ENCODE measurements around the gene RBM34. TPM values are rescaled to one million over a fixed set of nuclear protein-coding genes. Genes with fewer than 3 reads are reported as not detected.

Gene RBM34
- total and polyA plus RNA-seq, 4 donors = 31.7 to 129 (median 51.3) TPM

- no peak overlapping the region for H3K9ac ChIP-seq (ENCODE audit: insufficient read depth in 1 of 2, low read length in 2 of 2)
- ATAC-seq (ENCODE audit: insufficient read depth, low FRiP score) = no peak
- peaks cover 6 to 29% (median 13%) of the 10 kb centered on the region in 4 donors for H3K36me3 ChIP-seq (ENCODE audit: control insufficient read depth in 4 of 4, insufficient read depth in 4 of 4, low read length in 4 of 4)
- H3K4me3 ChIP-seq = no peak overlapping the region
- TF ChIP-seq CTCF (IDR thresholded peaks at IDR 0.05; ENCODE audit: control extremely low read depth, extremely low read depth) = no peak
- no peak for DNase-seq
- no peak overlapping the region for H3K27ac ChIP-seq (ENCODE audit: low read depth in 1 of 2, low read length in 1 of 2)
- peaks cover 0 to 10% (median 5%) of the 10 kb centered on the region in 5 donors for H3K4me1 ChIP-seq (ENCODE audit: control insufficient read depth in 5 of 5, insufficient read depth in 5 of 5, low read length in 5 of 5)
- WGBS, 2 donors = 94 to 96% methylated on average over 6 of the region's 6 CpGs
- H3K9me3 ChIP-seq (ENCODE audit: control insufficient read depth in 4 of 4, insufficient read depth in 3 of 4, low read length in 3 of 4) = no peaks in the 10 kb centered on the region
- H3K27me3 ChIP-seq (ENCODE audit: control insufficient read depth in 3 of 3, insufficient read depth in 3 of 3, low read length in 2 of 3) = no peaks in the 10 kb centered on the region
Measured at GRCh38 chr1:235158680-235159079, 2.4 kb downstream of the RBM34 start.

GRCh38 chr1:235157150-235157549, 3.9 kb downstream of the RBM34 start:
- Histone ChIP-seq H3K9ac (ENCODE audit: insufficient read depth in 1 of 2, low read length in 2 of 2) (no peak overlapping the region), H3K27me3 (ENCODE audit: control insufficient read depth in 3 of 3, insufficient read depth in 3 of 3, low read length in 2 of 3) (no peaks in the 10 kb centered on the region), H3K4me1 (ENCODE audit: control insufficient read depth in 5 of 5, insufficient read depth in 5 of 5, low read length in 5 of 5) (peaks cover 0 to 10% (median 5%) of the 10 kb centered on the region in 5 donors), H3K9me3 (ENCODE audit: control insufficient read depth in 4 of 4, insufficient read depth in 3 of 4, low read length in 3 of 4) (no peaks in the 10 kb centered on the region), H3K4me3 (no peak overlapping the region), H3K36me3 (ENCODE audit: control insufficient read depth in 4 of 4, insufficient read depth in 4 of 4, low read length in 4 of 4) (peaks cover 8 to 29% (median 13%) of the 10 kb centered on the region in 4 donors), H3K27ac (ENCODE audit: low read depth in 1 of 2, low read length in 1 of 2) (no peak overlapping the region)
- no peak for TF ChIP-seq CTCF (IDR thresholded peaks at IDR 0.05; ENCODE audit: control extremely low read depth, extremely low read depth)
- no peak for DNase-seq
- WGBS, 2 donors = 93 to 96% methylated on average over 4 of the region's 4 CpGs
- no peak for ATAC-seq (ENCODE audit: insufficient read depth, low FRiP score)

- no peak for TF ChIP-seq CTCF (IDR thresholded peaks at IDR 0.05; ENCODE audit: control extremely low read depth, extremely low read depth)
- no peak overlapping the region for H3K9ac ChIP-seq (ENCODE audit: insufficient read depth in 1 of 2, low read length in 2 of 2)
- H3K36me3 ChIP-seq (ENCODE audit: control insufficient read depth in 4 of 4, insufficient read depth in 4 of 4, low read length in 4 of 4) = peaks cover 9 to 29% (median 14%) of the 10 kb centered on the region in 4 donors
- H3K4me3 ChIP-seq = no peak overlapping the region
- no peaks in the 10 kb centered on the region for H3K27me3 ChIP-seq (ENCODE audit: control insufficient read depth in 3 of 3, insufficient read depth in 3 of 3, low read length in 2 of 3)
- WGBS, 2 donors = 83 to 88% methylated on average over 4 of the region's 4 CpGs
- ATAC-seq (ENCODE audit: insufficient read depth, low FRiP score) = no peak
- H3K4me1 ChIP-seq (ENCODE audit: control insufficient read depth in 5 of 5, insufficient read depth in 5 of 5, low read length in 5 of 5) = peaks cover 0 to 8% (median 3%) of the 10 kb centered on the region in 5 donors
- H3K27ac ChIP-seq (ENCODE audit: low read depth in 1 of 2, low read length in 1 of 2) = no peak overlapping the region
- no peaks in the 10 kb centered on the region for H3K9me3 ChIP-seq (ENCODE audit: control insufficient read depth in 4 of 4, insufficient read depth in 3 of 4, low read length in 3 of 4)
- DNase-seq = no peak
Measured at GRCh38 chr1:235156740-235157139, 4.3 kb downstream of the RBM34 start.

- no peak for ATAC-seq (ENCODE audit: insufficient read depth, low FRiP score)
- no peak overlapping the region for H3K9ac ChIP-seq (ENCODE audit: insufficient read depth in 1 of 2, low read length in 2 of 2)
- peaks cover 9 to 30% (median 18%) of the 10 kb centered on the region in 4 donors for H3K36me3 ChIP-seq (ENCODE audit: control insufficient read depth in 4 of 4, insufficient read depth in 4 of 4, low read length in 4 of 4)
- DNase-seq = no peak
- H3K4me1 ChIP-seq (ENCODE audit: control insufficient read depth in 5 of 5, insufficient read depth in 5 of 5, low read length in 5 of 5) = peaks cover 0 to 8% (median 0%) of the 10 kb centered on the region in 5 donors
- H3K27me3 ChIP-seq (ENCODE audit: control insufficient read depth in 3 of 3, insufficient read depth in 3 of 3, low read length in 2 of 3) = no peaks in the 10 kb centered on the region
- H3K27ac ChIP-seq (ENCODE audit: low read depth in 1 of 2, low read length in 1 of 2) = no peak overlapping the region
- no peaks in the 10 kb centered on the region for H3K9me3 ChIP-seq (ENCODE audit: control insufficient read depth in 4 of 4, insufficient read depth in 3 of 4, low read length in 3 of 4)
- 86 to 95% methylated on average over 3 of the region's 3 CpGs for whole genome bisulfite sequencing, 2 donors
- no peak for TF ChIP-seq CTCF (IDR thresholded peaks at IDR 0.05; ENCODE audit: control extremely low read depth, extremely low read depth)
- no peak overlapping the region for H3K4me3 ChIP-seq
Measured at GRCh38 chr1:235156265-235156664, 4.8 kb downstream of the RBM34 start.
